ENCODE data around the gene SH2D4B.

- TF ChIP-seq IRF3 (IDR thresholded peaks at IDR 0.05) (no peak), CTCF (IDR thresholded peaks at IDR 0.05 in 2 of 3, conservative IDR thresholded peaks at IDR 0.05 in 1 of 3; ENCODE audit: control insufficient read depth in 2 of 3, extremely low read depth in 1 of 3, insufficient read depth in 1 of 3, low read depth in 3 of 3, low read length in 3 of 3) (no peak), ZNF207 (IDR thresholded peaks at IDR 0.05; ENCODE audit: borderline replicate concordance) (no peak)
Measured at GRCh38 chr10:80509108-80509402, 28.6 kb upstream of the SH2D4B start.
